SK-N-SH treated with all-trans-retinoic acid at 6 μM for 48 hours (cell line): Measurements from ENCODE around the gene WNT7A.

Experiments
- ATAC-seq: fragments of 200-7000 bp; cut with Tn5 transposase; 3 replicates; pipeline ENCODE4 v1.9.1; 2020; ENCODE audit warnings: mild to moderate bottlenecking, moderate library complexity
- ARNTL ChIP-seq: fragments of 450-650 bp; formaldehyde crosslinking; IDR thresholded peaks from 2 replicates; pipeline ENCODE4 v1.5.0; 2020; ENCODE audit warnings: low read depth, mild to moderate bottlenecking, moderate library complexity, borderline replicate concordance
- BACH2 ChIP-seq: fragments of 250-450 bp; sonication (Bioruptor Pico); IDR thresholded peaks from 2 replicates; pipeline ENCODE4 v1.9.0; 2021; ENCODE audit warnings: mild to moderate bottlenecking, borderline replicate concordance
- CSDC2 ChIP-seq: fragments of 250-450 bp; sonication (Bioruptor Pico); IDR thresholded peaks from 2 replicates; pipeline ENCODE4 v1.5.0; 2020; ENCODE audit warnings: mild to moderate bottlenecking, moderate library complexity
- CSRNP3 ChIP-seq: fragments of 250-450 bp; sonication (Bioruptor Pico); IDR thresholded peaks from 2 replicates; pipeline ENCODE4 v1.5.1; 2021; ENCODE audit warnings: mild to moderate bottlenecking, moderate library complexity
- ESRRG ChIP-seq: fragments of 250-450 bp; sonication (Bioruptor Pico); IDR thresholded peaks from 2 replicates; pipeline ENCODE4 v1.6.1; 2021; ENCODE audit warnings: mild to moderate bottlenecking
- GLIS3 ChIP-seq: fragments of 250-450 bp; sonication (Bioruptor Pico); IDR thresholded peaks from 2 replicates; pipeline ENCODE4 v1.5.0; 2020; ENCODE audit warnings: mild to moderate bottlenecking, moderate library complexity
- ISL1 ChIP-seq: fragments of 250-450 bp; sonication (Bioruptor Pico); IDR thresholded peaks from 2 replicates; pipeline ENCODE4 v2.1.2; 2022; ENCODE audit warnings: mild to moderate bottlenecking, moderate library complexity
- OSR1 ChIP-seq: fragments of 250-450 bp; sonication (Bioruptor Pico); IDR thresholded peaks from 2 replicates; pipeline ENCODE4 v1.8.0; 2022; ENCODE audit warnings: moderate library complexity, mild to moderate bottlenecking, inconsistent platforms
- PATZ1 ChIP-seq: fragments of 250-450 bp; sonication (Bioruptor Pico); IDR thresholded peaks from 2 replicates; pipeline ENCODE4 v1.8.0; 2020; ENCODE audit warnings: mild to moderate bottlenecking, moderate library complexity, borderline replicate concordance
- PPARA ChIP-seq: fragments of 250-450 bp; sonication (Bioruptor Pico); IDR thresholded peaks from 2 replicates; pipeline ENCODE4 v1.5.0; 2020; ENCODE audit warnings: mild to moderate bottlenecking, borderline replicate concordance
- RARB ChIP-seq: fragments of 250-450 bp; sonication (Bioruptor Pico); IDR thresholded peaks from 2 replicates; pipeline ENCODE4 v1.8.0; 2021; ENCODE audit warnings: mild to moderate bottlenecking, moderate library complexity
- SNAI2 ChIP-seq: fragments of 250-450 bp; sonication (Bioruptor Pico); IDR thresholded peaks from 2 replicates; pipeline ENCODE4 v1.5.0; 2020; ENCODE audit warnings: mild to moderate bottlenecking, moderate library complexity
- TCF4 ChIP-seq: fragments of 250-450 bp; sonication (Bioruptor Pico); IDR thresholded peaks from 2 replicates; pipeline ENCODE4 v1.8.0; 2021; ENCODE audit warnings: mild to moderate bottlenecking, moderate library complexity, borderline replicate concordance
- TOX ChIP-seq: fragments of 250-450 bp; sonication (Bioruptor Pico); IDR thresholded peaks from 2 replicates; pipeline ENCODE4 v1.8.0; 2021; ENCODE audit warnings: mild to moderate bottlenecking, moderate library complexity, borderline replicate concordance
- ZC3H10 ChIP-seq: fragments of 250-450 bp; sonication (Bioruptor Pico); IDR thresholded peaks from 2 replicates; pipeline ENCODE4 v1.5.1; 2021; ENCODE audit warnings: mild to moderate bottlenecking, moderate library complexity
- ZFP3 ChIP-seq: fragments of 250-450 bp; sonication (Bioruptor Pico); IDR thresholded peaks from 2 replicates; pipeline ENCODE4 v1.5.0; 2020; ENCODE audit warnings: mild to moderate bottlenecking, moderate library complexity
- ZFP30 ChIP-seq: fragments of 450-650 bp; formaldehyde crosslinking; IDR thresholded peaks from 2 replicates; pipeline ENCODE4 v1.5.0; 2022; ENCODE audit warnings: mild to moderate bottlenecking, moderate library complexity
- ZNF565 ChIP-seq: fragments of 450-650 bp; formaldehyde crosslinking; conservative IDR thresholded peaks from 2 replicates; pipeline ENCODE4 v1.5.0; 2020; ENCODE audit warnings: low read depth, mild to moderate bottlenecking, moderate library complexity
- ZNF70 ChIP-seq: fragments of 450-650 bp; formaldehyde crosslinking; IDR thresholded peaks from 2 replicates; pipeline ENCODE4 v1.5.0; 2020; ENCODE audit warnings: mild to moderate bottlenecking, moderate library complexity
- ZNF8 ChIP-seq: fragments of 450-650 bp; formaldehyde crosslinking; IDR thresholded peaks from 2 replicates; pipeline ENCODE4 v1.5.0; 2020; ENCODE audit warnings: mild to moderate bottlenecking, moderate library complexity
- TF ChIP-seq, protein P1 (sequence below): fragments of 250-450 bp; sonication (Bioruptor Pico); IDR thresholded peaks from 2 replicates; pipeline ENCODE4 v1.8.0; 2021; ENCODE audit warnings: low read depth, mild to moderate bottlenecking, moderate library complexity, borderline replicate concordance
- TF ChIP-seq, protein P2 (sequence below): fragments of 250-450 bp; sonication (Bioruptor Pico); IDR thresholded peaks from 2 replicates; pipeline ENCODE4 v1.5.1; 2020; ENCODE audit warnings: low read depth, mild to moderate bottlenecking, moderate library complexity
- TF ChIP-seq, protein P3 (sequence below): fragments of 250-450 bp; sonication (Bioruptor Pico); IDR thresholded peaks from 2 replicates; pipeline ENCODE4 v1.5.0; 2020; ENCODE audit warnings: mild to moderate bottlenecking, moderate library complexity

Gene WNT7A

DNA sequence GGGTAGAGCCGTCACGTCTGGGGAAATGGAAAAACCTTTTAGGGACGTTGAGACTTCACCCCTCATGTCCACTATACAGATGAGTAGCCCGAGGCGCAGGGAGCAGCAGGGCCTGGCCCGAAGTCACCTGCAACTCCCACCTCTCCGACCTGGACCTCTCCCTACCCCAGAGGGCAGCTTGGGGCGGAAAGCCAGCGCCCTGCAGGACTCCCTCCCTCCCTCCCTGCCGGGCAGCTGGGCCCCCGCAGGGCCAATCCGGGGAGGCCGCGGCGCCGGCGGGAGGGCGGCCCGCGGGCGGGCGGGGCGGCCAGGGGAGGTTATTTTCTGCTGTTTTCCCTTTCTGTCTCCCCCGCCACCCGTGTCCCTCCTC lies 2.0 kb downstream of the WNT7A start:
- TF ChIP-seq ARNTL, result no peak
- no peak for TF ChIP-seq ZFP30 (CRISPR knock-in tag)
- no peak for TF ChIP-seq SNAI2
- no peak for TF ChIP-seq ISL1 (CRISPR knock-in tag)
- no peak for TF ChIP-seq BACH2 (CRISPR knock-in tag)
- no peak for TF ChIP-seq OSR1
- TF ChIP-seq, protein P1, sequence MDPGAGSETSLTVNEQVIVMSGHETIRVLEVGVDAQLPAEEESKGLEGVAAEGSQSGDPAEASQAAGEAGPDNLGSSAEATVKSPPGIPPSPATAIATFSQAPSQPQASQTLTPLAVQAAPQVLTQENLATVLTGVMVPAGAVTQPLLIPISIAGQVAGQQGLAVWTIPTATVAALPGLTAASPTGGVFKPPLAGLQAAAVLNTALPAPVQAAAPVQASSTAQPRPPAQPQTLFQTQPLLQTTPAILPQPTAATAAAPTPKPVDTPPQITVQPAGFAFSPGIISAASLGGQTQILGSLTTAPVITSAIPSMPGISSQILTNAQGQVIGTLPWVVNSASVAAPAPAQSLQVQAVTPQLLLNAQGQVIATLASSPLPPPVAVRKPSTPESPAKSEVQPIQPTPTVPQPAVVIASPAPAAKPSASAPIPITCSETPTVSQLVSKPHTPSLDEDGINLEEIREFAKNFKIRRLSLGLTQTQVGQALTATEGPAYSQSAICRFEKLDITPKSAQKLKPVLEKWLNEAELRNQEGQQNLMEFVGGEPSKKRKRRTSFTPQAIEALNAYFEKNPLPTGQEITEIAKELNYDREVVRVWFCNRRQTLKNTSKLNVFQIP (CRISPR knock-in tag), result no peak
- no peak for TF ChIP-seq ZC3H10 (CRISPR knock-in tag)
- no peak for TF ChIP-seq ZFP3
- TF ChIP-seq, protein P2, sequence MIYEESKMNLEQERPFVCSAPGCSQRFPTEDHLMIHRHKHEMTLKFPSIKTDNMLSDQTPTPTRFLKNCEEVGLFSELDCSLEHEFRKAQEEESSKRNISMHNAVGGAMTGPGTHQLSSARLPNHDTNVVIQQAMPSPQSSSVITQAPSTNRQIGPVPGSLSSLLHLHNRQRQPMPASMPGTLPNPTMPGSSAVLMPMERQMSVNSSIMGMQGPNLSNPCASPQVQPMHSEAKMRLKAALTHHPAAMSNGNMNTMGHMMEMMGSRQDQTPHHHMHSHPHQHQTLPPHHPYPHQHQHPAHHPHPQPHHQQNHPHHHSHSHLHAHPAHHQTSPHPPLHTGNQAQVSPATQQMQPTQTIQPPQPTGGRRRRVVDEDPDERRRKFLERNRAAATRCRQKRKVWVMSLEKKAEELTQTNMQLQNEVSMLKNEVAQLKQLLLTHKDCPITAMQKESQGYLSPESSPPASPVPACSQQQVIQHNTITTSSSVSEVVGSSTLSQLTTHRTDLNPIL (CRISPR knock-in tag), result no peak
- TF ChIP-seq PPARA (CRISPR knock-in tag), result no peak
- TF ChIP-seq, protein P3, sequence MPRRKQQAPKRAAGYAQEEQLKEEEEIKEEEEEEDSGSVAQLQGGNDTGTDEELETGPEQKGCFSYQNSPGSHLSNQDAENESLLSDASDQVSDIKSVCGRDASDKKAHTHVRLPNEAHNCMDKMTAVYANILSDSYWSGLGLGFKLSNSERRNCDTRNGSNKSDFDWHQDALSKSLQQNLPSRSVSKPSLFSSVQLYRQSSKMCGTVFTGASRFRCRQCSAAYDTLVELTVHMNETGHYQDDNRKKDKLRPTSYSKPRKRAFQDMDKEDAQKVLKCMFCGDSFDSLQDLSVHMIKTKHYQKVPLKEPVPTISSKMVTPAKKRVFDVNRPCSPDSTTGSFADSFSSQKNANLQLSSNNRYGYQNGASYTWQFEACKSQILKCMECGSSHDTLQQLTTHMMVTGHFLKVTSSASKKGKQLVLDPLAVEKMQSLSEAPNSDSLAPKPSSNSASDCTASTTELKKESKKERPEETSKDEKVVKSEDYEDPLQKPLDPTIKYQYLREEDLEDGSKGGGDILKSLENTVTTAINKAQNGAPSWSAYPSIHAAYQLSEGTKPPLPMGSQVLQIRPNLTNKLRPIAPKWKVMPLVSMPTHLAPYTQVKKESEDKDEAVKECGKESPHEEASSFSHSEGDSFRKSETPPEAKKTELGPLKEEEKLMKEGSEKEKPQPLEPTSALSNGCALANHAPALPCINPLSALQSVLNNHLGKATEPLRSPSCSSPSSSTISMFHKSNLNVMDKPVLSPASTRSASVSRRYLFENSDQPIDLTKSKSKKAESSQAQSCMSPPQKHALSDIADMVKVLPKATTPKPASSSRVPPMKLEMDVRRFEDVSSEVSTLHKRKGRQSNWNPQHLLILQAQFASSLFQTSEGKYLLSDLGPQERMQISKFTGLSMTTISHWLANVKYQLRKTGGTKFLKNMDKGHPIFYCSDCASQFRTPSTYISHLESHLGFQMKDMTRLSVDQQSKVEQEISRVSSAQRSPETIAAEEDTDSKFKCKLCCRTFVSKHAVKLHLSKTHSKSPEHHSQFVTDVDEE (CRISPR knock-in tag), result no peak
- no peak for TF ChIP-seq ESRRG
- TF ChIP-seq ZNF70 (CRISPR knock-in tag), result no peak
- TF ChIP-seq CSRNP3 (CRISPR knock-in tag), result no peak
- TF ChIP-seq RARB (CRISPR knock-in tag), result no peak
- TF ChIP-seq TCF4 (CRISPR knock-in tag), result no peak
- TF ChIP-seq PATZ1, result no peak
- no peak for TF ChIP-seq ZNF8 (CRISPR knock-in tag)

GRCh38 chr3:13876451-13877100 lies 3.3 kb downstream of the WNT7A start:
- TF ChIP-seq TOX (no peak), OSR1 (no peak), CSDC2 (CRISPR knock-in tag) (no peak), ZNF8 (CRISPR knock-in tag) (no peak), ARNTL (no peak), GLIS3 (CRISPR knock-in tag) (no peak), SNAI2 (no peak), ZNF70 (CRISPR knock-in tag) (no peak), ZNF565 (no peak)
- TF ChIP-seq, protein P1 (CRISPR knock-in tag), result no peak
- TF ChIP-seq, protein P2 (CRISPR knock-in tag), result no peak
- no peak for ATAC-seq

More for the DNA sequence above, 2.0 kb downstream of the WNT7A start:
- no peak for ATAC-seq
